HepG2 (cell line): ENCODE results near the gene TNS1. TPM values are rescaled to one million over a fixed set of nuclear protein-coding genes. Genes with fewer than 3 reads are reported as not detected.
A peak's percentile ranks its signal among the peaks of the same experiment; 100 is the strongest.

ENCODE experiments used
- ATAC-seq: fragments of 200-7000 bp; cut with Tn5 transposase; 3 replicates; pipeline ENCODE4 v1.9.1; 2020; ENCODE audit warnings: mild to moderate bottlenecking, moderate library complexity
- BruUV-seq: library from RNA; stranded (reverse); fragments of 400-500 nt; replicated peaks from 2 replicates; lab custom pipeline; 2021; lab: Mats Ljungman, UMichigan
- CTCF ChIA-PET: fragments of 300-600 bp; formaldehyde crosslinking; extraction: SDS; loops from one replicate; lab custom pipeline; 2021; ENCODE audit warnings: low total read pairs, inconsistent platforms, low intra/inter-chr PET ratio; lab: Yijun Ruan, JAX
- POLR2A ChIA-PET: fragments of 350-600 bp; sonication (Branson Sonifier 250); formaldehyde crosslinking; loops from one replicate; lab custom pipeline; 2020; ENCODE audit warnings: antibody characterized with exemption, inconsistent platforms; lab: Yijun Ruan, JAX
- DNase-seq: peaks from one replicate; pipeline ENCODE4 v3.0.0-alpha.2; 2015; ENCODE audit warnings: low spot score
- FAIRE-seq: peaks from 3 replicates; lab custom pipeline; 2011; peaks lifted over from hg19 to GRCh38; lab: Jason Lieb, UNC
- H2AFZ ChIP-seq: one replicate; pipeline ENCODE4 v1.6.1; 2011; ENCODE audit warnings: low read length, inconsistent platforms
- H3K27ac ChIP-seq: fragments of 300-600 bp; 3 replicates; pipeline ENCODE4 v1.8.0; 2011; ENCODE audit warnings: mixed run types, mild to moderate bottlenecking, mixed read lengths, low read length, inconsistent platforms; ENCODE audit not compliant: insufficient read depth; ENCODE audit errors: extremely low read length
- H3K27me3 ChIP-seq, 2 experiments: fragments of 200-600 bp in 1 of 2; 2 replicates in 1 of 2; 3 replicates in 1 of 2; pipeline versions ENCODE4 v1.6.0 to v1.8.0; 2011; ENCODE audit warnings: low read length in 2 of 2, mild to moderate bottlenecking in 2 of 2, moderate library complexity in 2 of 2, inconsistent platforms in 1 of 2; ENCODE audit not compliant: insufficient read depth in 2 of 2, control insufficient read depth in 1 of 2
- H3K36me3 ChIP-seq, 2 experiments: fragments of 200-600 bp in 1 of 2; replicated peaks in 1 of 2; 2 replicates in 1 of 2; 3 replicates in 1 of 2; pipeline versions ENCODE4 v1.5.1 to v1.8.0; 2011; ENCODE audit warnings: low read length in 2 of 2, inconsistent platforms in 1 of 2; ENCODE audit not compliant: insufficient read depth in 2 of 2, control insufficient read depth in 1 of 2
- H3K4me1 ChIP-seq: 2 replicates; pipeline ENCODE4 v1.5.1; 2012; ENCODE audit warnings: low read length, inconsistent platforms; ENCODE audit not compliant: insufficient read depth
- H3K4me2 ChIP-seq: 2 replicates; pipeline ENCODE4 v1.6.0; 2011; ENCODE audit warnings: low read depth, low read length, inconsistent platforms
- H3K4me3 ChIP-seq, 3 experiments: fragments of 200-600 bp in 1 of 3; sonication (generic), shearing (Covaris generic) in 1 of 3; replicated peaks in 1 of 3; 2 replicates each; pipeline ENCODE4 v1.5.1; 2011 to 2016; ENCODE audit warnings: low read length in 3 of 3, inconsistent platforms in 2 of 3, low read depth in 2 of 3, mild to moderate bottlenecking in 2 of 3, control low read depth in 1 of 3, mixed read lengths in 1 of 3; ENCODE audit not compliant: insufficient read depth in 1 of 3
- H3K79me2 ChIP-seq: one replicate; pipeline ENCODE4 v1.6.1; 2011; ENCODE audit warnings: low read length, inconsistent platforms; ENCODE audit not compliant: insufficient read depth
- H3K9ac ChIP-seq: 2 replicates; pipeline ENCODE4 v1.6.0; 2011; ENCODE audit warnings: mild to moderate bottlenecking, low read depth, low read length, inconsistent platforms; ENCODE audit not compliant: insufficient read depth
- H3K9me3 ChIP-seq: 2 replicates; pipeline ENCODE4 v1.5.1; 2012; ENCODE audit warnings: mild to moderate bottlenecking, low read length
- H4K20me1 ChIP-seq: 2 replicates; pipeline ENCODE4 v1.6.0; 2011; ENCODE audit warnings: inconsistent platforms, mild to moderate bottlenecking, low read length, moderate library complexity; ENCODE audit not compliant: insufficient read depth
- AKAP8 ChIP-seq: sonication (generic); formaldehyde crosslinking; IDR thresholded peaks from 2 replicates; pipeline ENCODE4 v1.5.1; 2020; ENCODE audit warnings: mild to moderate bottlenecking, missing genetic modification reagents
- ATM ChIP-seq: fragments of 450-650 bp; IDR thresholded peaks from 2 replicates; pipeline ENCODE4 v1.7.1; 2017; ENCODE audit warnings: mild to moderate bottlenecking, borderline replicate concordance
- BRD4 ChIP-seq: sonication (generic); formaldehyde crosslinking; IDR thresholded peaks from 2 replicates; pipeline ENCODE4 v1.4.0; 2020; ENCODE audit warnings: missing genetic modification reagents
- FOXO4 ChIP-seq: sonication (generic); formaldehyde crosslinking; conservative IDR thresholded peaks from 2 replicates; pipeline ENCODE4 v1.8.1; 2023; ENCODE audit warnings: missing genetic modification reagents
- MED8 ChIP-seq: sonication (generic); formaldehyde crosslinking; IDR thresholded peaks from 2 replicates; pipeline ENCODE4 v1.8.1; 2023; ENCODE audit warnings: mild to moderate bottlenecking, missing genetic modification reagents; ENCODE audit not compliant: insufficient replicate concordance
- MNT ChIP-seq: fragments of 450-650 bp; IDR thresholded peaks from 2 replicates; pipeline ENCODE4 v1.6.1; 2016
- NONO ChIP-seq, 2 experiments: fragments of 450-650 bp in 1 of 2; sonication (generic) in 1 of 2; formaldehyde crosslinking in 1 of 2; IDR thresholded peaks in 1 of 2; conservative IDR thresholded peaks in 1 of 2; 2 replicates each; pipeline versions ENCODE4 v1.6.1 to v1.8.0; 2017 to 2022; ENCODE audit warnings: mild to moderate bottlenecking in 1 of 2, missing genetic modification reagents in 1 of 2, moderate library complexity in 1 of 2
- PCBP2 ChIP-seq: fragments of 200-400 bp; formaldehyde crosslinking; optimal IDR thresholded peaks from 2 replicates; pipeline ENCODE3; 2018; ENCODE audit warnings: low read length, low read depth; ENCODE audit not compliant: poor library complexity, severe bottlenecking
- POLR2A ChIP-seq, 2 experiments: IDR thresholded peaks; 2 replicates each; pipeline ENCODE4 v1.6.1; 2011; ENCODE audit warnings: low read depth in 2 of 2, low read length in 2 of 2, mild to moderate bottlenecking in 1 of 2, moderate library complexity in 1 of 2; ENCODE audit not compliant: insufficient read depth in 1 of 2
- SIX4 ChIP-seq: sonication (generic); formaldehyde crosslinking; IDR thresholded peaks from 2 replicates; pipeline ENCODE4 v1.4.0; 2020; ENCODE audit warnings: missing genetic modification reagents
- SMC3 ChIP-seq: IDR thresholded peaks from 2 replicates; pipeline ENCODE4 v1.6.1; 2011; ENCODE audit warnings: low read length, improper control_type of control experiment
- SSRP1 ChIP-seq: IDR thresholded peaks from 2 replicates; pipeline ENCODE4 v1.6.1; 2016; ENCODE audit warnings: control low read depth
- XRCC5 ChIP-seq: fragments of 200-400 bp; formaldehyde crosslinking; optimal IDR thresholded peaks from 2 replicates; pipeline ENCODE3; 2017; ENCODE audit warnings: mild to moderate bottlenecking, low read length
- ZKSCAN5 ChIP-seq: sonication (generic); formaldehyde crosslinking; IDR thresholded peaks from 2 replicates; pipeline ENCODE4 v1.5.1; 2020; ENCODE audit warnings: mild to moderate bottlenecking, missing genetic modification reagents
- ZNF557 ChIP-seq: sonication (generic); formaldehyde crosslinking; IDR thresholded peaks from 2 replicates; pipeline ENCODE4 v1.4.0; 2020; ENCODE audit warnings: missing genetic modification reagents
- ZNF598 ChIP-seq: sonication (generic); formaldehyde crosslinking; IDR thresholded peaks from 2 replicates; pipeline ENCODE4 v1.5.1; 2020; ENCODE audit warnings: mild to moderate bottlenecking, missing genetic modification reagents, borderline replicate concordance
- ZNF83 ChIP-seq: sonication (generic); formaldehyde crosslinking; IDR thresholded peaks from 2 replicates; pipeline ENCODE4 v1.4.0; 2020; ENCODE audit warnings: missing genetic modification reagents, mild to moderate bottlenecking, borderline replicate concordance
- WGBS: methylation state at CpG from one replicate; pipeline ENCODE4 v1.1.6; 2017; ENCODE audit warnings: low lambda C conversion rate; 5-methylcytosine and 5-hydroxymethylcytosine counted together
- in situ Hi-C: cut with HindIII; loops from 2 replicates; pipeline ENCODE4 v1.10.0; 2017; ENCODE audit warnings: low pct_unique_long_range_greater_than_20kb; ENCODE audit not compliant: extremely low pct_ligation_motif_present
- intact Hi-C: fragments of 100-400 bp; cut with micrococcal nuclease; formaldehyde crosslinking; loops from one replicate; pipeline ENCODE4 v1.10.0; 2022; ENCODE audit not compliant: unreplicated experiment
- polyA plus RNA-seq, 8 experiments: library from polyadenylated mRNA; depleted of rRNA in 3 of 8; stranded (reverse) in 7 of 8; unstranded in 1 of 8; fragments of >200 nt; fragmentation: Illumina TruSeq in 4 of 8; extraction: Trizol in 4 of 8; gene quantifications; 2 replicates each; pipeline versions ENCODE4 v1.2.1 to v1.2.3, GENCODE V29; 2011 to 2016; ENCODE audit warnings: low read depth in 4 of 8, missing spikeins in 1 of 8, mixed read lengths in 1 of 8; ENCODE audit not compliant: insufficient read depth in 1 of 8
- total RNA-seq, 5 experiments: library from RNA; depleted of rRNA; stranded (reverse); fragments of >200 nt; fragmentation: Illumina TruSeq; extraction: Trizol; gene quantifications; 2 replicates each; pipeline ENCODE4 v1.2.3, GENCODE V29; 2016; ENCODE audit warnings: low read depth in 1 of 5

The TNS1 gene
- total and polyA plus RNA-seq, 2 of the 13 experiments (the other 11 are each of a cell fraction or from before 2014, with no cell fraction given) = 1.9 to 118 TPM

GRCh38 chr2:217854684-217855420 is 147.9 kb downstream of the TNS1 start:
- no peak for FAIRE-seq
- Histone ChIP-seq H3K79me2 (no peaks in the 10 kb centered on the region), H3K36me3 (peaks cover 0 to 8% of the 10 kb centered on the region in 2 experiments; a peak in 3 of 5 replicates), H3K27ac (no peak overlapping the region), H4K20me1 (peaks cover 42% of the 10 kb centered on the region; the same call in 1 of the 2 replicates), H3K4me1 (no peaks in the 10 kb centered on the region), H3K4me2 (no peak overlapping the region), H3K9ac (no peak overlapping the region), H3K4me3 (no peak overlapping the region), H2AFZ (no peak overlapping the region), H3K27me3 (no peaks in the 10 kb centered on the region), H3K9me3 (no peaks in the 10 kb centered on the region)
- CTCF ChIA-PET = no interaction called here
- 0 out of 2 replicates have a peak, but pooled peaks have one; percentile 38 for TF ChIP-seq NONO (IDR thresholded peaks at IDR 0.05)
- no peak for TF ChIP-seq NONO (CRISPR knock-in tag; conservative IDR thresholded peaks at IDR 0.05)
- 0 out of 2 replicates have a peak, but pooled peaks have one; percentile 18 for TF ChIP-seq FOXO4 (CRISPR knock-in tag)
- peak in 1 of 2 experiments; percentile 14; a peak in 1 of 4 replicates for TF ChIP-seq POLR2A (IDR thresholded peaks at IDR 0.05; ENCODE audit: insufficient read depth in 1 of 2, low read depth in 2 of 2, low read length in 2 of 2)
- no peak for TF ChIP-seq SSRP1 (CRISPR knock-in tag)
- peak; percentile 36; the same call in 1 of the 2 replicates for TF ChIP-seq AKAP8 (CRISPR knock-in tag)
- BruUV-seq = no TSS peak
- ATAC-seq = no peak; the same call in 2 of the 3 replicates
- POLR2A ChIA-PET = no interaction called here
- in situ Hi-C loops = no loop called here
- intact Hi-C loops = no loop called here
- no peak for DNase-seq
- WGBS = 81% methylated on average over 7 of the region's 7 CpGs

GRCh38 chr2:217853961-217854360 is 148.8 kb downstream of the TNS1 start:
- ChIA-PET POLR2A (no interaction called here), CTCF (no interaction called here)
- H3K27ac ChIP-seq = no peak overlapping the region
- no peaks in the 10 kb centered on the region for H3K4me1 ChIP-seq
- H2AFZ ChIP-seq = no peak overlapping the region
- no peaks in the 10 kb centered on the region for H3K27me3 ChIP-seq
- H3K4me3 ChIP-seq = no peak overlapping the region
- BruUV-seq = no TSS peak
- ATAC-seq = no peak
- WGBS = 74% methylated on average over 3 of the region's 3 CpGs
- peaks cover 45% of the 10 kb centered on the region; the same call in 1 of the 2 replicates for H4K20me1 ChIP-seq
- H3K4me2 ChIP-seq = no peak overlapping the region
- DNase-seq = no peak
- H3K9me3 ChIP-seq = no peaks in the 10 kb centered on the region
- intact Hi-C loops (no loop called here), in situ Hi-C loops (no loop called here)
- H3K79me2 ChIP-seq = no peaks in the 10 kb centered on the region
- peaks cover 3 to 4% of the 10 kb centered on the region in 2 experiments; a peak in 2 of 5 replicates for H3K36me3 ChIP-seq
- H3K9ac ChIP-seq = no peak overlapping the region
- FAIRE-seq = no peak
- TF ChIP-seq SMC3 (no peak), ATM (no peak), SIX4 (CRISPR knock-in tag) (no peak), ZNF83 (CRISPR knock-in tag) (no peak), XRCC5 (no peak), PCBP2 (no peak), ZNF598 (CRISPR knock-in tag) (no peak), BRD4 (CRISPR knock-in tag) (no peak), ZKSCAN5 (CRISPR knock-in tag) (no peak), ZNF557 (CRISPR knock-in tag) (no peak), MNT (no peak), MED8 (CRISPR knock-in tag) (no peak)
